ENCODE results near the gene EYA4.
"Not testable (repeated sequence)": the region's sequence is repeated elsewhere in the genome, so short reads cannot be mapped to it uniquely, and the experiment has no call there.

Gene EYA4

GRCh38 chr6:133353061-133353460, 111.9 kb downstream of the EYA4 start:
- no peak for FAIRE-seq

GRCh38 chr6:133355922-133356321, 114.8 kb downstream of the EYA4 start:
- FAIRE-seq: no peak

GRCh38 chr6:133358574-133359150, 117.5 kb downstream of the EYA4 start:
- FAIRE-seq: no peak

- FAIRE-seq: no peak
These were observed 118.1 kb downstream of the EYA4 start for GRCh38 chr6:133359256-133359655.

DNA sequence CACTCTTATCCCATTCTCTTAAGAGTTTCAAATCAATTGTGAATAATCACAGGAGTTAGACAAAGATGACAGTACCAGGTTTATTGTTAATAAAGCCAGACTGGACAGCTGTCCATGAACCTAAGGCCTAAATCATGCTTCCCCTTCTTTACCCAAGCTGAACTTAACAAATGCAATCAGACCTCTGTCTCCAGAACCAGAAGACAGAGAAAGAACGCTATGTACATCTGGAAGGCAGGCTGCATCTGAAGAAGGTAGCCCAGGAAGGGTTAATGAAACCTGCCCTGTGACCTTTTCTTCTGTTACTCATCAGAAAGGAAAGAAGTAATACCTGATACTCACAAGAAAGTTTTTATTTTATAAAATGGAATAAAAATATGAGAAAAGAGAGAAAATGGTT, 118.6 kb downstream of the EYA4 start:
- FAIRE-seq: no peak

DNA sequence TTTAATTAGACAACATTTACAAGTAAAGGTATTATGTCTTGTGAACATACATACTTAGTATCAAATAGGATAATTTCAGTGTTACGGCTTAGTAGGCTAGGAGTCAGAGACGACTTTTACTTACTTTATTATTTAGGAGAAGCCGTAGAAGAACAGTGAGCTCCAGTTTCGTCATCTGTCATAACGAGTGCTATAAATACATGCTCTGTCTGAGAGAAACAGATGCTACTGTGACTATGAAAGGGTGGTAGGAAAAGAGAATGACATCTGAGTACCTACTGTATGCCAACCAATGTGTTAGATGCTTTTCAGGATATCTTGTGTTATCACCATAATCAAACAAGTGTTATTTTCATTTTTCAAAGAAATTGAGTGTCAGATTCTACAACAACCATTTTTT, 119.0 kb downstream of the EYA4 start:
- no peak for FAIRE-seq

DNA sequence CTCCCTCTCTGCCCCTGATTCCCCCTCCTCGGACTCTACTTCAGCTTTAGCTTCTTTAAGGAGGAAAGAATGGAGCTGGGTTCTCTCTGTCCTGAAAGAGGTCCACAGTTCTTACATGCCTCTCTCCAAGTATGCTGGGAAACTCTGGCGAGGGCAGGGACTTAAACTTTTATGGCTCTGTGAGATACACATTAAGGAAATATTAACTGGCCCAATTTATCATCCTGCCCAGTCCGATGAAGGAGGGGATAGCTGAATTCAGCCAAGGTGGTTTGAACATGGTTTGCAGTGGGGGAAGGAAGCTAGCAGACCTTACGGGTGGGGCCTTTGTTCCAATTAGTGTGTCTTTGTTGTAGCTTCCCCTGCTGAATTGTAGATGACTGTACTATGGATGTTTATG, 121.7 kb downstream of the EYA4 start:
- no peak for FAIRE-seq

GRCh38 chr6:133368664-133369063, 127.5 kb downstream of the EYA4 start:
- FAIRE-seq: no peak

DNA sequence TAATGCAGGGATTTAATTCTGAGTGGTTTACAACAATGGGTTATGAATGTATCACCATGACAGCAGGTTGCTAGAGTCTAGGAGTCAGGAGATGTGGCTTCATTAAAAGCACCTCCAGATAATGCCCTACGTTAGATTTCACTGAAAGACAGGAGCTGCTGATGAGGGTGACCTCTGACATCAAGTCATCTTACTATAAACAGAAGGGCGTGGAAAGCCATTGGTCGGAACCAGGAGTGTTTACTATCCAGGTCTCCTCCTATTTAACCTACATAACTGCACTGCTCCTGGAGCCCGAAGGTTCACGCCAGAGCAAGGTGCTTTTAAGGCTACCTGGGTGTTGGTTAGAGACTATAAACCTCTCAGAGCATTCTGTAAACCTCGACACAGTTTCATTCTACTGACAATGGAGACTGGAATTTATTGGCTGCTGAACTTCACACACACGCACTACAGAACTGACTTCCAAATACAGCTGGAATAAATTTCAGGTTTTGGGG, 128.7 kb downstream of the EYA4 start:
- FAIRE-seq: no peak

GRCh38 chr6:133376743-133377142, 135.6 kb downstream of the EYA4 start:
- FAIRE-seq: no peak

DNA sequence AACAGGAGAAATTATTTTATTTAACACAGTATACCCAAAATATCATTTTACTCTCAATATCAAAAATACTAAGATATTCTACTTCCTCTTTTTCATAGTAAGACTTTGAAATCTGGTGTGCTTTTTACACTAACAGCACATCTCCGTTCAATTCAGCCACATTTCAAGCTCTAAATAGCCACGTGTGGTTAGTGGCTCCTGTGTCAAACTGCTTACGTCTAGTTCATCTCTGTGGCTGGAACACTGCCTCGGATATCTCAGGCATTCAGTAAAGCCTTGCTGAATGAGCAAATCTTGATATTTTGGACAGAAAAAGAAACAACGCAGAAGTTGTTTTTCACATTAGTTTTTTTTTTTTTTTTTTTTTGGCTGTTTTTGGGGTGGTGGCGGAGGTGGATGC, 136.1 kb downstream of the EYA4 start:
- FAIRE-seq: no peak

- no peak for FAIRE-seq
These were observed 138.9 kb downstream of the EYA4 start for GRCh38 chr6:133380047-133380446.

DNA sequence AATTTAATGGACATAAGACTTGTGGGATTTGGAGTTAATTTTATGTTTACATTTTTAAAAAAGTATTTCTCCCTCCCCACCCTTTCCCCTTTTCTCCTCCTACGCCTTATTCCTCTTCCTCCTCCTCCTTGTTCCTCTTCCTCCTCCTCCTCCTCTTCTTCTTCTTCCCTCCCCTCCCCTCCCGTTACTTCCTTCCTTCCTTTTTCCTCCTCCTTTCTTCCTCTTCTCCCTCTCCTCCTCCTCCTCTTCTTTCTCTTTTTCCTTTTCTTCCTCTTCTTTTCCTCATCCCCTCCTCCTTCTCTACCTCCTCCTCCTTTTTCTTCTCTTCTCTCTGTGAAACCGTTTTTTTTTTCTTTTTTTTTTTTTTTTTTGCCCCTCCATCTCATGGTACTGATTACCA, 139.6 kb downstream of the EYA4 start:
- no peak for FAIRE-seq

DNA sequence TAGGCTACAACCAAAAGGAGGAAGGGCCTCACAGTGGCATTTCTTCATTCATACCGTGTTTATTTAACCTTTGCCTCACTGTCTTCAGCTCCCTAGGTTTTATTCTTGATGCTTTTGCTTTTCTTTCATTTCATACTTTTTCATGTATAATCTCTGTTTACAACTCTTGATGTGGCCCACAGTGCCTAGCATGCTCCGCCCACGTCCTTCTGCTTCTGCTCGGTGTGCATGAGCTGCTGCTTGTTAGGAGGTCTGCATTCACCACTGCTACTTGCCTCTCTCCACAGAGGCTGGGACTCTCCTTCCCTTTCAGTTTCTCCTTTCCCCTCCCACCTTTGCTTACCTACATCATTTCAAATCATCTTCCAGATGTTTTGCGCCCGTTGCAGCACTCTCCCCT, 147.6 kb downstream of the EYA4 start:
- no peak for FAIRE-seq

- no peak for FAIRE-seq
These were observed 149.0 kb downstream of the EYA4 start for GRCh38 chr6:133390168-133390567.

- FAIRE-seq: no peak
These were observed 150.9 kb downstream of the EYA4 start for GRCh38 chr6:133392015-133392414.

- FAIRE-seq: no peak
These were observed 151.5 kb downstream of the EYA4 start for GRCh38 chr6:133392641-133393040.

GRCh38 chr6:133393891-133394290, 152.7 kb downstream of the EYA4 start:
- FAIRE-seq: no peak

DNA sequence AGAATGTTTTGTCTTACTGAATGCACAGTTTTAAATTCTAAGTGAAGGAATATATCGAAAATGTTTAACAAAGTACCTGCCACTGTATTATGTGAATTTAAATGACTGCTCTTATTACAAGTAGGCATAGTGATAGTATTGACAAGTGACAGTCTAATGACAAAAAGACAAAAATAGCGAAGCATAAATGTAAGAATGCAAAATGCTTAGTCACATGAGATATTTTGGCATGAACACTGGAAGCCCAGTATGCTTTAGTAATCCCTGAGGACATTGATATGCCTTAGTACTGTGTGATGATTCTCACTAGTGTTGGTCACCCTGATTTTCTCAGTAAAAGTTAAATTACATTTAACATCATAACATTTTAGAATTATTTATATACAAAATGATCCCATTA, 153.5 kb downstream of the EYA4 start:
- no peak for FAIRE-seq

DNA sequence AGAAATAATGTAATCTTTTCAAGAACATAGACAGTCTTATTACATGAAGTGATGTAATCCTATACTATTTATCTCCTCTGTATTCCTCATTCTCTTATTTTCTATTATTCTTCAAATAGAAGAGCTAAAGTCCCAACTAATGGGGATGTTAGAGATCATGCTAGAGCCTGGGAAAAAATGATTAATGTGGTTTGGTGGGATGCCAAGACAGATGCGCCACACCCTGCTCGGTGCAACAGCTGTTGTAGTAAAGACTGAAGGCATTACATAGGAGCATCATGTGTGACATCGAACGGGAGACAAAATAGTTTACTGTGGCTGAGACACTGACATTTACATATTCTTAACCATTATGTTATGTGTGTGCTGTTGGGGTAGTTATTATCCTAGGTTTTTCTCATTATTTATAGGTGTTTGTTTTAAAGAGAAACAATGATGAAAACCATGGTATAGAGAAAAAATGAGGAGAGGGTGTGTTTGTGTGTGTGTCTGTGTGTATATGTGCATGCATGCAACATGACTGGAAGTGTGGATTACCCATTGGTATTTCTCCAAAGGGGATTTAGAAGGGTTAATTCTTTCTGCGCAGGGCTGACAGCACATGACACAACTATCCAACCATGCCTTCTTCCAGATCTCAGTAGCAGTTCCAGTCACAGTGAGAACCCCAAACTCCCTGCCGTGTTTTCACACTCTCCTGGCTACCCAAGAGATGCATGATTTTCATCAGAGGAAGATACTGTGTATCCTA, 155.3 kb downstream of the EYA4 start:
- no peak for FAIRE-seq

- no peak for FAIRE-seq
These were observed 155.8 kb downstream of the EYA4 start for GRCh38 chr6:133396984-133397348.

DNA sequence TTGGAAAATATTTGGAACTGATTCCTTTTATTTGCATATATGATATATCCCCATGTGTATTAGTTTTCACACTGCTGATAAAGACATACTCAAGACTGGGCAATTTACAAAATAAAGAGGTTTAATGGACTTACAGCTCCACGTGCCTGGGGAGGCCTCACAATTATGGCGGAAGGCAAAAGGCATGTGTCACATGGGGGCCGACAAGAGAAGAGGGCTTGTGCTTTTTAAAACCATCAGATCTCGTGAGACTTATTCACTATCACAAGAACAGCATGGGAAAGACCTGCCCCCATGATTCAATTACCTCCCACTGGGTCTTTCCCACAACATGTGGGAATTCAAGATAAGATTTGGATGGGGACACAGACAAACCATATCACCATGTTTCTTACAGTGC, 156.4 kb downstream of the EYA4 start:
- FAIRE-seq: not testable (repeated sequence)

GRCh38 chr6:133399426-133399825, 158.3 kb downstream of the EYA4 start:
- FAIRE-seq: peak; percentile 85

DNA sequence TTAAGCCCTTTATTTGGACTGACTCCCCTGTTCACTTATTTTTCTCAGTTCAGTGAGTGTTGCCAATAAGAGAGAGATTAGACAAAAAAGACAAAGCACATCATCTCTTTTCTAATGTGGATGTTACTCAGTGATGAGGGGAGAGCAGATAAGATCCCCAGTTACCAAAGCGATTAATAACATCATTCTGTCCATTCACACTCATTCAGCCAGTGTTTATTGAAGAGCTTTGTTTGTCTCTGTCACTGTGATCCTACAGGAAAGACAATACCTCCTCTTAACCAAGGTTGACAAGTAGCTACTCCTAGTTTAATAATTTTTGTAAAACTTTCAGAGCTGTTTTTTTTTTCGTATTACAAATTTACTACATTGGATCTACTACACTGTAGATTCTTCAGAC, 163.0 kb downstream of the EYA4 start:
- no peak for FAIRE-seq

- no peak for FAIRE-seq
These were observed 163.6 kb downstream of the EYA4 start for GRCh38 chr6:133404728-133405127.

Data from endometrium (tissue), 2 donors.